Retinal pigment epithelial cell (primary cell): ENCODE results near the gene RILPL2.
"Not testable (repeated sequence)": the region's sequence is repeated elsewhere in the genome, so short reads cannot be mapped to it uniquely, and the experiment has no call there.

ENCODE experiments used
- DNase-seq: peaks from one replicate; pipeline ENCODE4 v3.0.0-alpha.2; 2010; ENCODE audit warnings: low read depth
- H3K4me3 ChIP-seq: 2 replicates; pipeline ENCODE4 v1.5.1; 2011; ENCODE audit warnings: mild to moderate bottlenecking, low read length, control low read depth, moderate library complexity
- TF ChIP-seq, protein P1 (sequence below): conservative IDR thresholded peaks from 2 replicates; pipeline ENCODE4 v1.5.1; 2011; ENCODE audit warnings: low read depth, low read length, control low read depth, inconsistent platforms

Gene RILPL2

DNA sequence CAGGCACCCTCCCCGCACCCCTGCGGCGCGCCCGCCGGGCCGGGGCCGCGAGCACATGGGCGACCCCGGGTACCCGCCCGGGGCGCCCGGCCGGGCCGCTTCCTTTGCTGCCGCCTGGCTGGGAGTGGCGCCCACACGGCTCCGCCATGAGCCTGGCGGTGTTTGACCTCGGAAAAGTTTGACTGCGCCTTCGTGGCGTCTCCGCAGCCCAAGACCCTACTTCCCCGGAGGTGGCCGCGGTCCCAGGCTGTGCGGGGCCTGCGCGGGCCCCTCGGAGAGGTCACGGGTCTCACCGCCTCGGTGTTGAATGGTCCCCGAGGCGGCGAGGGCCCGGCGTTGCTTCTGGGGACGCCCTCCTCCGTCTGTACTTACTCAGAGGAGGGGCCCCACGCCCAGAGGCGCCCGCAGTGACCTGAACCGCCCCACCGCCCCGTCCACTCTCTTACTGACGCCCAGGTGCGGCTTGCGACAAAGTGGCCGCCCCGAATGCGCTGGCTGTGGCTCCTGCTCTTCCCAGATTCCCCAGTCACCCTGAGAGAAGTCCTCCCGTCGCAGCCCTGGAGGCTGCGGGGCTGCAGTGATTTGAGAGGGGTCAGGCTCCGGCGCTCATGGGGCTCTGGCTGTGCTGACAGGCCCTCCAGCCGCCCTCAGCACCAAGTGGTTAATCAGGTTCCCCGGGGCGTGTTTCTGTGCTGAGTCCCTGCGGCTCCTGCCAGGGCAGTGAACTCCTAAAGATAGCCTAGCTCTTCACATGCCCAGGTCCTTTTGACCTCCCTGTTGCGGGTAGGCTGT lies 46.7 kb downstream of the RILPL2 start:
- peak overlapping the region; percentile 63 for H3K4me3 ChIP-seq
- TF ChIP-seq, protein P1, sequence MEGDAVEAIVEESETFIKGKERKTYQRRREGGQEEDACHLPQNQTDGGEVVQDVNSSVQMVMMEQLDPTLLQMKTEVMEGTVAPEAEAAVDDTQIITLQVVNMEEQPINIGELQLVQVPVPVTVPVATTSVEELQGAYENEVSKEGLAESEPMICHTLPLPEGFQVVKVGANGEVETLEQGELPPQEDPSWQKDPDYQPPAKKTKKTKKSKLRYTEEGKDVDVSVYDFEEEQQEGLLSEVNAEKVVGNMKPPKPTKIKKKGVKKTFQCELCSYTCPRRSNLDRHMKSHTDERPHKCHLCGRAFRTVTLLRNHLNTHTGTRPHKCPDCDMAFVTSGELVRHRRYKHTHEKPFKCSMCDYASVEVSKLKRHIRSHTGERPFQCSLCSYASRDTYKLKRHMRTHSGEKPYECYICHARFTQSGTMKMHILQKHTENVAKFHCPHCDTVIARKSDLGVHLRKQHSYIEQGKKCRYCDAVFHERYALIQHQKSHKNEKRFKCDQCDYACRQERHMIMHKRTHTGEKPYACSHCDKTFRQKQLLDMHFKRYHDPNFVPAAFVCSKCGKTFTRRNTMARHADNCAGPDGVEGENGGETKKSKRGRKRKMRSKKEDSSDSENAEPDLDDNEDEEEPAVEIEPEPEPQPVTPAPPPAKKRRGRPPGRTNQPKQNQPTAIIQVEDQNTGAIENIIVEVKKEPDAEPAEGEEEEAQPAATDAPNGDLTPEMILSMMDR: peak; percentile 8
- no peak for DNase-seq

DNA sequence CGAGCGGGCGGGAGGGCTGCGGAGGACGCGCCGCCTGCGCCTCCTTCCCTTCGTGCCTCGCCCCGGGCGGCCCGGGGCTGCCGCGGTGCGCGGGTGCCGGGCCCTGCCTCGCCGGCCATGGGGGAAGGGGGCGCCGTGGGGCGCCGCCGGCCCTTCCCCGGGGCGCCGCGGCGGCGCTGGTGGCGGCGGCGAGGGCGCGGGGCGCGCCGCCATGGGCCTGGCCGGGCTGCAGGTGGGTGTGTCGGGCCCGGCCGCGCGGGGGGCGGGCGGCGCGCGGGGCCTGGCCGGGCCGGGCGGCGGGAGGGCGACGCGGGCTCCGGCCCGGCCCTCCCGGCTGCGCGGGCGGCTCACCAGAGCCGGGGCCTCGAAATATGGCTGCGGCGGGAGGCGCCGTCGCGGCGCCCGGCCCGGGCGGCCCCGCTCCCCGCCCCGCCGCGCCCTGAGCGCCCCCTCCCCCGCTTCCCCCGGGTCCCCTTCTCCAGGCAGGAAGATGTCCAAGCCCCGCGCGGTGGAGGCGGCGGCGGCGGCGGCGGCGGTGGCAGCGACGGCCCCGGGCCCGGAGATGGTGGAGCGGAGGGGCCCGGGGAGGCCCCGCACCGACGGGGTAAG lies 47.4 kb downstream of the RILPL2 start:
- DNase-seq: no peak
- peak overlapping the region; percentile 63 for H3K4me3 ChIP-seq
- TF ChIP-seq, protein P1: no peak

DNA sequence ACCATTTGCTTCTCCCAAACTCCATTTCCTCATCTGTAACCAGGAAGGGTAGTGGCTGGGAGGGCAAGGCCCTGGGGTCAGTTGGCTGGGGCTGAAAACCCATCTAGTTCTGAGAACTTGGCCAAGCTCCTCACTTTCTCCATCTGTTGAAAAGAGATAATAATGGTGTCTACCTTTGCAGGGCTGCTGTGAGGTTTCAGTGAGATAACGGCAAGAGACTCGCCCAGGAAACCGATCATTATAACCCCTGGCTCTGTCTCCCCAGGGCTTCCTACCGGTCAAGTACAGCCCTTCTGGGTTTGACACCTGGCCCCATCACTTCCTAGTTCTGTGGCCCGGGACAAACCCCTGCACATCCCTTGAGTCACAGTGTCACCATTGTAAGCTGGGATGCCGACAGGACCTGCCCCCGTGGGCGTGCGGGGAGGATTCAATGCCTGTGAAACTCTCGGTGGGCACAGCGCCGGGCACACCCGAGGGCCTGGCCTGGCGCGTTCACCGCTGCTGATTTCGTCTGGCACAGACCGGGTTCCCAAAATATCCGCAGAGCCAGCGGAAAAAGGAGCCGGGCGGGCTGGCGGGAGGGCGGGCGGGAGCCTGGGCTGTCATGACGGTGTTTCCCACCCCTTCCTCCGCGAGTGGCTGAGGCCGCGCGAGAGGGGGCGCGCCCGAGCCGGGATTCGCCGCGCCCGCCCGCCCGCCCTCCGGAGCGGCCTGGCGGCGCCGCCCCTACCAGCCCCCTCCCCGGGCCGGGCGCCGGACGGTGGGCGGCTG lies 48.1 kb downstream of the RILPL2 start:
- no peak for DNase-seq
- H3K4me3 ChIP-seq: peak overlapping the region; percentile 74
- TF ChIP-seq, protein P1: no peak

DNA sequence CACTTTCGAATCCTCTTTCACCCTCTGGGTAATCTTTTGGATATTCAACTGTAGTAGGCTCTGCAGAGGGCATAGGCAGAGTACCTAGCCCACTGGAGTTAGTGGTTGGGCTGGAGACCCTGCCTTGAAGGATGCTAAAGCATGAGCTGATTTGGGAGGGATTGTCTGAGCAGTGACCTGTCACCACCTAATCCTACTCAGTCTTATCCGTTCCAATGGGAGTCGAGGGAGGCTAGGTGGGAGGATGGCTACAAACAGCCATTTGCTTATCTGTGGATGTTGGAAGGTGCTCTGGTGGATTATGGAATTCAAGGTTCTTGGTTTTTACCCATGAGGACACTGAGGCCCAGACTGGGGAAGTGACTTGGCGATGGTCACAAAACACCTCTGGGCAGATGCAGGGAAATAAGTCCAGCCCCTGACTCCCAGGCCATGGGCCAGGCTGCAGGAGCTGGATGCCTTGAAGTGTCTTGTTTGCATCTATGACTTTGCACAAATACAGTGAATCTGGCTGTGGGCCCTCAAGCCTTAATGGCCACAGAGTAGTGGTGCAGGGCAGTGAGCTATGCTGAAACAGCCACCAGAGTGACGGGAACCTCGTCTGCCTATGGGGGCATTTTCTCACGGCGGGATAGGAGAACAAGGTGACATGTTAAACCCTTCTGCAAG lies 48.8 kb downstream of the RILPL2 start:
- TF ChIP-seq, protein P1: no peak
- no peak for DNase-seq
- H3K4me3 ChIP-seq: peak overlapping the region; percentile 74

DNA sequence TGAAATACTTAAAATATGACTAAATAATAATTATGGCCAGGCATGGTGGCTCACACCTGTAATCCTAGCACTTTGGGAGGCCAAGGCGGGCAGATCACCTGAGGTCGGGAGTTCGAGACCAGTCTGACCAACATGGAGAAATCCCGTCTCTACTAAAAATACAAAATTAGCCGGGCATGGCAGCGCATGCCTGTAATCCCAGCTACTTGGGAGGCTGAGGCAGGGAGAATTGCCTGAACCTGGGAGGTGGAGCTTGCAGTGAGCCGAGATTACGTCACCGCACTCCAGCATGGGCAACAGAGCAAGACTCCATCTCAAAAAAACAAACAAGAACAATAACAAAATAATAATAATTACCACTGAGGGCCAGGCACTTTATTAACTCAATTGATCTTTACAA lies 50.9 kb downstream of the RILPL2 start:
- H3K4me3 ChIP-seq, DNase-seq: not testable (repeated sequence)

DNA sequence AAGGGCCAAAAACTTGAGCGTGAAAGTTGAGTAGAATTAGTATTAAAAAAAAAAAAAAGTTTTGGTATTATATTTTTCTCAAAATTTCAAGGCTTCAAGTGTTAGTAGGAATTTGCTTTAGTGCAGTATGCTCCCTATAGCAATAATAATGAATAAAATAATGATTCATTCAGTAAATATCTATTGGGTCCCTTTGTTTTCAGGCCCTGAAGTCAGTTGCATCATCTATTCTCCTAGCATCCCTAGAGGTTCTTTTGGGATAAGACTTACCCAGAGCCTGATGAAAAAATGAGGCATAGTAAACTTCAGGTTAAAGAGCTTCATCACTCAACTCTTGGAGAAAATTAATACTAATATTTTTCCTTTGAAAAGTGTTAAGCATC lies 51.5 kb downstream of the RILPL2 start:
- H3K4me3 ChIP-seq: peak overlapping the region; percentile 85
- TF ChIP-seq, protein P1: no peak
- DNase-seq: no peak

DNA sequence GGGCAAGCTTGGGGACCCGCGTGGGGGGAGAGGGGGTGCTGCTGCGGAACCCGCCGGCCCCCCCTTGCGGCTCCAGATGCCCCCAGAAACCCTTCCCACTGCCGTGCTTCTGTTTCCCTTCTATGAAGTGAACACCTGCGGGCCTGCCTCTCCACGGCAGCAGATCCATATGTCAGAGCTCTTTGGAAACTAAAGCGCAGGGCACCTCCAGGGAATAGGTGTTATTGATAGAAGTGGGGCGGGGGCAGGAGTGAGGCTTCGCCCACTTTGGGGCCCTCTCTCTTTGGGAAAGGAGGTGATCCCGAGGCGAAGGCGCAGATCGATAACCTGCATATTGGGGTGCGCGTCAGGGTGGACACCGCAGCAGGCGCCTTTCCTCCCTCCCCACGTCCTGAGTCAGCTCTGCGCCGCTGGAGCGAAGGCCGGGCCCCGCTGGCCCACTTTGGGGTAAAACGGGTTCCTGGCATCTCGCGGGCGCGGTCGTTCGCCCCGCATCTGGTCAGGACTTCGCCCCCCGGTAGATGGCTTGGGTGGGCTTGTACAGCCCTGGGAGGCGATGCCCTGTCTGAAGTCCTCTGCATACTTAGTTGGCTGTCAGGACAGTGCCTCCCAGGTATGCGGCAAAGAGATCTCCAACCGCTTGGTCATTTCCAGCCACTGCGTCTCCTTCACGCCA lies 52.0 kb downstream of the RILPL2 start:
- peak overlapping the region; percentile 85 for H3K4me3 ChIP-seq
- no peak for DNase-seq
- TF ChIP-seq, protein P1: peak; percentile 4
